SK-N-MC (cell line): ENCODE results near the gene GPR62.

Experiments used
- EZH2 ChIP-seq: fragments of 200-600 bp; sonication (generic); IDR thresholded peaks from one replicate; pipeline ENCODE4 v1.6.1; 2017; ENCODE audit warnings: antibody characterized with exemption
- FOXP2 ChIP-seq: optimal IDR thresholded peaks from 2 replicates; pipeline ENCODE3; 2011; ENCODE audit warnings: mild to moderate bottlenecking, moderate library complexity; ENCODE audit not compliant: insufficient read depth; ENCODE audit errors: extremely low read length, control extremely low read depth
- POLR2AphosphoS5 ChIP-seq: IDR thresholded peaks from 2 replicates; pipeline ENCODE4 v1.6.1; 2012; ENCODE audit warnings: mild to moderate bottlenecking, low read depth, low read length, borderline replicate concordance

DNA sequence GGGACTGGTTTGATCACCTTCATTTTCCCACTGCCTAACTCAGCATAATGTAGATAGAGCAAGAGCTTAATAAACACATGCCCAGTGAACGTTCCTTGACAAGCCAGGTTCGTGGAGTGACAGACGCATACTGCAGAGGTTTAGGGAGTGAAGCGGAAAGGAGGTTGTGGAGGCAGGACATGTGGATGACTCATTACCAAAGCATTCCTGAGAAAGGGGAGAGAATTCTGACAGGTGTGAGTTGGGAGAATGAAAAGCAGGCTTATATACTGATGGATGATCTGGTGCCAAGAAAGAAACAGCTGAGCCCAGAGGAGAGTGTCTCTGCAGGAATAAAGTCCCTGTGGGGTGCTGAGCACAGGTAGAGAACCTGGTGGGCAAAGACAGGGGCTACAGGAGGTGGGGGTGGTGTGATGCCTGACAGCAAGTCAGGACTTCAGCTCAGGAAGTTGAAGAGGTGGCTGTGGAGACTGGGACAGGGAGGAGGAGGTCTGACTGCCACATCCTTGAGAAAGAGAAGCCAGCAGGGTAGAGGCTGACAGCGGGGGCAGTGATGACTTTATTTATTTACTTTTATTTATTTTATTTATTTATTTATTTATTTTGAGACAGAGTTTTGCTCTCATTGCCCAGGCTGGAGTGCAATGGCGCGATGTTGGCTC lies 42.9 kb downstream of the GPR62 start:
- no peak for TF ChIP-seq EZH2
- no peak for TF ChIP-seq POLR2AphosphoS5
- TF ChIP-seq FOXP2: no peak
